ENCODE results near the gene ZNF800. TPM values are rescaled to one million over a fixed set of nuclear protein-coding genes. Genes with fewer than 3 reads are reported as not detected.

The ZNF800 gene
- 10.1 to 16.3 TPM (median 12.4 TPM) in 5 replicates for total RNA-seq (2022; extraction: Qiagen RNA extraction)

GRCh38 chr7:127392566-127393367 lies at the start of gene ZNF800:
Gene ZNF800 (minus strand): TSS chr7:127392708. CDS start chr7:127391557, 1,151 bp downstream.

Other genes with a start within 250 kb of the ZNF800 start
- 0.09 TPM in 1 of 5 replicates, not detected in the others for gene GRM8, start 139.8 kb downstream of the ZNF800 start, total RNA-seq (2022; extraction: Qiagen RNA extraction)
- 14.0 to 15.8 TPM (median 14.7 TPM) in 5 replicates for gene GCC1, start 192.9 kb upstream of the ZNF800 start, total RNA-seq (2022; extraction: Qiagen RNA extraction)
- gene ARF5, start 195.7 kb upstream of the ZNF800 start, total RNA-seq (2022; extraction: Qiagen RNA extraction): 161 to 213 TPM (median 164 TPM) in 5 replicates
- 0.09 to 0.19 TPM (median 0.16 TPM) in 3 of 5 replicates, not detected in the others for gene FSCN3, start 201.0 kb upstream of the ZNF800 start, total RNA-seq (2022; extraction: Qiagen RNA extraction)
- gene PAX4, start 225.4 kb upstream of the ZNF800 start, total RNA-seq (2022; extraction: Qiagen RNA extraction): not detected in 5 replicates

All from A549 treated with dexamethasone at 1 μM for 4 hours (cell line).